Endometrial microvascular endothelial cells (primary cell): ENCODE data around the gene SLC44A3. TPM values are rescaled to one million over a fixed set of nuclear protein-coding genes. Genes with fewer than 3 reads are reported as not detected.

Source experiments
- in situ Hi-C: cut with HindIII; loops from 2 replicates; pipeline ENCODE4 v1.10.0; 2017; ENCODE audit warnings: low sequenced_read_pairs, low pct_unique_long_range_greater_than_20kb; ENCODE audit errors: inconsistent ontology term
- total RNA-seq: library from RNA; depleted of rRNA; stranded (reverse); fragments of >200 nt; gene quantifications from one replicate; pipeline ENCODE4 v1.2.3, GENCODE V29; 2015; ENCODE audit errors: inconsistent ontology term

Gene SLC44A3
- total RNA-seq, 1 donor from 2014 or later: 0.37 TPM

GRCh38 chr1:94863297-94863911 is 43.2 kb downstream of the SLC44A3 start:
- in situ Hi-C loops: no loop called here

- in situ Hi-C loops: no loop called here
These were observed 43.8 kb downstream of the SLC44A3 start for GRCh38 chr1:94863919-94864318.

- in situ Hi-C loops: no loop called here
These were observed 44.7 kb downstream of the SLC44A3 start for GRCh38 chr1:94864821-94865220.

- in situ Hi-C loops: no loop called here
These were observed 45.2 kb downstream of the SLC44A3 start for GRCh38 chr1:94865360-94865759.

GRCh38 chr1:94866164-94866807 is 46.1 kb downstream of the SLC44A3 start:
- in situ Hi-C loops: no loop called here

GRCh38 chr1:94871031-94871430 is 50.9 kb downstream of the SLC44A3 start:
- in situ Hi-C loops: no loop called here

GRCh38 chr1:94872771-94873495 is 52.8 kb downstream of the SLC44A3 start:
- in situ Hi-C loops: no loop called here

GRCh38 chr1:94873520-94874351 is 53.6 kb downstream of the SLC44A3 start:
- in situ Hi-C loops: no loop called here

GRCh38 chr1:94874423-94874822 is 54.3 kb downstream of the SLC44A3 start:
- in situ Hi-C loops: no loop called here

- in situ Hi-C loops: no loop called here
These were observed 55.6 kb downstream of the SLC44A3 start for GRCh38 chr1:94875794-94876193.

- in situ Hi-C loops: no loop called here
These were observed 56.2 kb downstream of the SLC44A3 start for GRCh38 chr1:94876362-94876761.

- in situ Hi-C loops: no loop called here
These were observed 58.2 kb downstream of the SLC44A3 start for GRCh38 chr1:94878329-94878728.

- in situ Hi-C loops: no loop called here
These were observed 63.5 kb downstream of the SLC44A3 start for GRCh38 chr1:94883691-94884090.

- in situ Hi-C loops: no loop called here
These were observed 63.9 kb downstream of the SLC44A3 start for GRCh38 chr1:94884106-94884505.

- in situ Hi-C loops: no loop called here
These were observed 64.3 kb downstream of the SLC44A3 start for GRCh38 chr1:94884507-94884906.

GRCh38 chr1:94886361-94886760 is 66.2 kb downstream of the SLC44A3 start:
- in situ Hi-C loops: no loop called here

GRCh38 chr1:94887106-94887505 is 66.9 kb downstream of the SLC44A3 start:
- in situ Hi-C loops: no loop called here

- in situ Hi-C loops: no loop called here
These were observed 67.5 kb downstream of the SLC44A3 start for GRCh38 chr1:94887603-94888171.

GRCh38 chr1:94888201-94888600 is 68.0 kb downstream of the SLC44A3 start:
- in situ Hi-C loops: no loop called here
